ENCODE measurements around the gene SLC13A3. TPM values are rescaled to one million over a fixed set of nuclear protein-coding genes. Genes with fewer than 3 reads are reported as not detected.

The SLC13A3 gene
- total RNA-seq, 4 donors from 2014 or later: 1.1 to 8.9 (median 4.2) TPM

GRCh38 chr20:46607191-46607848 lies 43.9 kb downstream of the SLC13A3 start:
- DNase-seq (ENCODE audit: low spot score in 2 of 2): no peak
- Histone ChIP-seq H3K4me3 (no peak overlapping the region), H3K27me3 (no peaks in the 10 kb centered on the region), H3K36me3 (no peaks in the 10 kb centered on the region), H3K4me1 (no peaks in the 10 kb centered on the region), H3K9me3 (no peaks in the 10 kb centered on the region), H3K27ac (no peak overlapping the region)
- no peak for TF ChIP-seq POLR2AphosphoS5 (IDR thresholded peaks at IDR 0.05)
- TF ChIP-seq POLR2A (IDR thresholded peaks at IDR 0.05): no peak
- TF ChIP-seq CTCF (IDR thresholded peaks at IDR 0.05): no peak
- no peak for TF ChIP-seq EP300 (IDR thresholded peaks at IDR 0.05)
- 96% methylated on average over 4 of the region's 4 CpGs for WGBS

- TF ChIP-seq EP300 (IDR thresholded peaks at IDR 0.05): no peak
- no peak for TF ChIP-seq POLR2AphosphoS5 (IDR thresholded peaks at IDR 0.05)
- no peak for TF ChIP-seq CTCF (IDR thresholded peaks at IDR 0.05)
- no peak for TF ChIP-seq POLR2A (IDR thresholded peaks at IDR 0.05)
- H3K4me1 ChIP-seq: no peaks in the 10 kb centered on the region
- H3K9me3 ChIP-seq: no peaks in the 10 kb centered on the region
- DNase-seq (ENCODE audit: low spot score in 2 of 2): no peak
- H3K4me3 ChIP-seq: no peak overlapping the region
- no peaks in the 10 kb centered on the region for H3K36me3 ChIP-seq
- H3K27ac ChIP-seq: no peak overlapping the region
- WGBS: 100% methylated on average over 4 of the region's 4 CpGs
- H3K27me3 ChIP-seq: no peaks in the 10 kb centered on the region
These were observed 44.5 kb downstream of the SLC13A3 start for GRCh38 chr20:46606817-46607190.

- no peak for TF ChIP-seq POLR2AphosphoS5 (IDR thresholded peaks at IDR 0.05)
- no peak for TF ChIP-seq EP300 (IDR thresholded peaks at IDR 0.05)
- TF ChIP-seq CTCF (IDR thresholded peaks at IDR 0.05): no peak
- TF ChIP-seq POLR2A (IDR thresholded peaks at IDR 0.05): no peak
- H3K27ac ChIP-seq: no peak overlapping the region
- H3K27me3 ChIP-seq: no peaks in the 10 kb centered on the region
- H3K9me3 ChIP-seq: no peaks in the 10 kb centered on the region
- DNase-seq (ENCODE audit: low spot score in 2 of 2): no peak
- 95% methylated on average over 9 of the region's 9 CpGs for WGBS
- no peak overlapping the region for H3K4me3 ChIP-seq
- no peaks in the 10 kb centered on the region for H3K4me1 ChIP-seq
- H3K36me3 ChIP-seq: no peaks in the 10 kb centered on the region
These were observed 45.1 kb downstream of the SLC13A3 start for GRCh38 chr20:46605978-46606816.

- no peak overlapping the region for H3K4me3 ChIP-seq
- no peaks in the 10 kb centered on the region for H3K4me1 ChIP-seq
- no peaks in the 10 kb centered on the region for H3K27me3 ChIP-seq
- no peaks in the 10 kb centered on the region for H3K36me3 ChIP-seq
- no peaks in the 10 kb centered on the region for H3K9me3 ChIP-seq
- no peak overlapping the region for H3K27ac ChIP-seq
- no peak for DNase-seq (ENCODE audit: low spot score in 2 of 2)
- TF ChIP-seq EP300 (IDR thresholded peaks at IDR 0.05) (no peak), CTCF (IDR thresholded peaks at IDR 0.05) (no peak), POLR2A (IDR thresholded peaks at IDR 0.05) (no peak), POLR2AphosphoS5 (IDR thresholded peaks at IDR 0.05) (no peak)
These were observed 46.1 kb downstream of the SLC13A3 start for GRCh38 chr20:46605181-46605580.

GRCh38 chr20:46604551-46605133 lies 46.6 kb downstream of the SLC13A3 start:
- no peaks in the 10 kb centered on the region for H3K4me1 ChIP-seq
- no peaks in the 10 kb centered on the region for H3K27me3 ChIP-seq
- no peaks in the 10 kb centered on the region for H3K9me3 ChIP-seq
- H3K36me3 ChIP-seq: no peaks in the 10 kb centered on the region
- 92% methylated on average over 13 of the region's 13 CpGs for WGBS
- H3K27ac ChIP-seq: no peak overlapping the region
- TF ChIP-seq POLR2A (IDR thresholded peaks at IDR 0.05) (no peak), CTCF (IDR thresholded peaks at IDR 0.05) (no peak), EP300 (IDR thresholded peaks at IDR 0.05) (no peak), POLR2AphosphoS5 (IDR thresholded peaks at IDR 0.05) (no peak)
- no peak for DNase-seq (ENCODE audit: low spot score in 2 of 2)
- H3K4me3 ChIP-seq: no peak overlapping the region

Data from suprapubic skin (tissue), 4 donors.